ENCODE data around the gene CCDC51. TPM values are rescaled to one million over a fixed set of nuclear protein-coding genes. Genes with fewer than 3 reads are reported as not detected.

Gene CCDC51
- total and polyA plus RNA-seq, 2 of the 13 experiments (the other 11 are each of a cell fraction or from before 2014, with no cell fraction given) = 18.1 to 29.4 TPM

DNA sequence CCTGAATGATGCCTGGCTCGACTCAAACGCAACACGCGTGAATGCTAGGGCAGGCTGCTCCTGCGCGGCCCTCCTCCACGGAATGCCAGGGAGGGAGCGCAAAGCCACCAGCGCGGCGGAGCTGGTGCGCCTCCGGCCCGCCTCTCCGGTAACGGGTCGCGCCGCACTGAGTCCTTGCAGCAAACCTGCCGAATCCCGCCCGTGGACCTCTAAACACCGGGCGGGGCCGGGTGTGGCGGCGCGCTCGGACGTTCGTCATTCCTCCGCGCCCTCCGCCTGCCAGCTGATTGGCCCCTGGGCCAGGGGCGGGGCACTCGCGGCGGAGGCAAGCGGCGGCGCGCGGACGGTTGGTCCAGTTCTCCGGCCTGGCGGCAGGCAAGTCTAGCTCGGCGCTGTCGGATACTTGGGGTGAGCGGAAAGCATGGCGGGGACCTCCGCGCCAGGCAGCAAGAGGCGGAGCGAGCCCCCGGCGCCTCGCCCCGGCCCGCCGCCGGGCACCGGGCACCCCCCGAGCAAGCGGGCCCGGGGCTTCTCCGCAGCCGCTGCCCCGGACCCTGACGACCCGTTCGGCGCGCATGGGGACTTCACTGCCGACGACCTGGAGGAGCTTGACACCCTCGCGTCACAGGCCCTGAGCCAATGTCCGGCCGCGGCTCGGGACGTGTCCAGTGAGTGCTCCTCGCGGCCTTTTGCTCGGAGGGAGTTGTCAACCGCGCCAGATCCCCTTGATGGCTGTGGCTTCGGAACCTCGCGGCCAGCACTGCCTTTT, 6.7 kb upstream of the CCDC51 start, which contains the start of gene ATRIP (continued):
- peak; percentile 50 for TF ChIP-seq CBX1 (IDR thresholded peaks at IDR 0.05; ENCODE audit: low read depth)
- TF ChIP-seq, protein P1, sequence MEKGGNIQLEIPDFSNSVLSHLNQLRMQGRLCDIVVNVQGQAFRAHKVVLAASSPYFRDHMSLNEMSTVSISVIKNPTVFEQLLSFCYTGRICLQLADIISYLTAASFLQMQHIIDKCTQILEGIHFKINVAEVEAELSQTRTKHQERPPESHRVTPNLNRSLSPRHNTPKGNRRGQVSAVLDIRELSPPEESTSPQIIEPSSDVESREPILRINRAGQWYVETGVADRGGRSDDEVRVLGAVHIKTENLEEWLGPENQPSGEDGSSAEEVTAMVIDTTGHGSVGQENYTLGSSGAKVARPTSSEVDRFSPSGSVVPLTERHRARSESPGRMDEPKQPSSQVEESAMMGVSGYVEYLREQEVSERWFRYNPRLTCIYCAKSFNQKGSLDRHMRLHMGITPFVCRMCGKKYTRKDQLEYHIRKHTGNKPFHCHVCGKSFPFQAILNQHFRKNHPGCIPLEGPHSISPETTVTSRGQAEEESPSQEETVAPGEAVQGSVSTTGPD (CRISPR knock-in tag; IDR thresholded peaks at IDR 0.05) = no peak
- no peak for TF ChIP-seq TEAD2 (CRISPR knock-in tag; IDR thresholded peaks at IDR 0.05)
- no peak for TF ChIP-seq ZNF292 (CRISPR knock-in tag; IDR thresholded peaks at IDR 0.05; ENCODE audit: borderline replicate concordance, low read depth)
- no peak for TF ChIP-seq EHMT2 (IDR thresholded peaks at IDR 0.05; ENCODE audit: borderline replicate concordance, low read depth, low read length)
- TF ChIP-seq ZFP36 (IDR thresholded peaks at IDR 0.05; ENCODE audit: borderline replicate concordance, low read depth, low read length, partially characterized antibody) = no peak
- no peak for TF ChIP-seq SMARCC2 (IDR thresholded peaks at IDR 0.05)
- no peak for TF ChIP-seq ZNF652 (CRISPR knock-in tag; IDR thresholded peaks at IDR 0.05; ENCODE audit: borderline replicate concordance, low read depth)
- no peak for TF ChIP-seq NAIF1 (CRISPR knock-in tag; IDR thresholded peaks at IDR 0.05; ENCODE audit: borderline replicate concordance)
- no peak for TF ChIP-seq CSRNP2 (CRISPR knock-in tag; conservative IDR thresholded peaks at IDR 0.05; ENCODE audit: low read depth)
- no peak for TF ChIP-seq ZNF703 (CRISPR knock-in tag; IDR thresholded peaks at IDR 0.05; ENCODE audit: borderline replicate concordance)
- no peak for TF ChIP-seq ZNF543 (CRISPR knock-in tag; IDR thresholded peaks at IDR 0.05)
- no peak for TF ChIP-seq ZNF260 (CRISPR knock-in tag; IDR thresholded peaks at IDR 0.05; ENCODE audit: borderline replicate concordance, low read depth)
- 0 out of 2 replicates have a peak, but pooled peaks have one; percentile 62 for TF ChIP-seq ZNF672 (CRISPR knock-in tag; IDR thresholded peaks at IDR 0.05)
- TF ChIP-seq ZBTB43 (CRISPR knock-in tag; conservative IDR thresholded peaks at IDR 0.05) = 0 out of 2 replicates have a peak, but pooled peaks have one; percentile 41
- TF ChIP-seq IRF9 (CRISPR knock-in tag; IDR thresholded peaks at IDR 0.05; ENCODE audit: borderline replicate concordance) = peak; percentile 58; the same call in 1 of the 2 replicates
- no peak for TF ChIP-seq U2AF2 (IDR thresholded peaks at IDR 0.05; ENCODE audit: low read depth, low read length)
- peak; percentile 46; the same call in 1 of the 2 replicates for TF ChIP-seq MED1 (CRISPR knock-in tag; IDR thresholded peaks at IDR 0.05)
- TF ChIP-seq HOXD1 (CRISPR knock-in tag; IDR thresholded peaks at IDR 0.05) = peak; percentile 95
- peak; percentile 75; the same call in 1 of the 2 replicates for TF ChIP-seq FOXK1 (CRISPR knock-in tag; IDR thresholded peaks at IDR 0.05; ENCODE audit: borderline replicate concordance, low read depth)
- TF ChIP-seq ZNF644 (CRISPR knock-in tag; IDR thresholded peaks at IDR 0.05; ENCODE audit: low read depth) = no peak
- TF ChIP-seq, protein P2, sequence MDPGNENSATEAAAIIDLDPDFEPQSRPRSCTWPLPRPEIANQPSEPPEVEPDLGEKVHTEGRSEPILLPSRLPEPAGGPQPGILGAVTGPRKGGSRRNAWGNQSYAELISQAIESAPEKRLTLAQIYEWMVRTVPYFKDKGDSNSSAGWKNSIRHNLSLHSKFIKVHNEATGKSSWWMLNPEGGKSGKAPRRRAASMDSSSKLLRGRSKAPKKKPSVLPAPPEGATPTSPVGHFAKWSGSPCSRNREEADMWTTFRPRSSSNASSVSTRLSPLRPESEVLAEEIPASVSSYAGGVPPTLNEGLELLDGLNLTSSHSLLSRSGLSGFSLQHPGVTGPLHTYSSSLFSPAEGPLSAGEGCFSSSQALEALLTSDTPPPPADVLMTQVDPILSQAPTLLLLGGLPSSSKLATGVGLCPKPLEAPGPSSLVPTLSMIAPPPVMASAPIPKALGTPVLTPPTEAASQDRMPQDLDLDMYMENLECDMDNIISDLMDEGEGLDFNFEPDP (CRISPR knock-in tag; conservative IDR thresholded peaks at IDR 0.05) = no peak
- no peak for TF ChIP-seq ZNF30 (CRISPR knock-in tag; IDR thresholded peaks at IDR 0.05)

Data from HepG2 (cell line).